HTERT RPE-1 (cell line): ENCODE measurements around the gene IL18RAP.

ENCODE experiments used
- in situ Hi-C: fragments of 300-500 bp; cut with MboI; formaldehyde crosslinking; loops from 4 replicates; pipeline ENCODE4 v1.14.3; 2020; ENCODE audit warnings: low sequenced_read_pairs

IL18RAP gene, protein sequence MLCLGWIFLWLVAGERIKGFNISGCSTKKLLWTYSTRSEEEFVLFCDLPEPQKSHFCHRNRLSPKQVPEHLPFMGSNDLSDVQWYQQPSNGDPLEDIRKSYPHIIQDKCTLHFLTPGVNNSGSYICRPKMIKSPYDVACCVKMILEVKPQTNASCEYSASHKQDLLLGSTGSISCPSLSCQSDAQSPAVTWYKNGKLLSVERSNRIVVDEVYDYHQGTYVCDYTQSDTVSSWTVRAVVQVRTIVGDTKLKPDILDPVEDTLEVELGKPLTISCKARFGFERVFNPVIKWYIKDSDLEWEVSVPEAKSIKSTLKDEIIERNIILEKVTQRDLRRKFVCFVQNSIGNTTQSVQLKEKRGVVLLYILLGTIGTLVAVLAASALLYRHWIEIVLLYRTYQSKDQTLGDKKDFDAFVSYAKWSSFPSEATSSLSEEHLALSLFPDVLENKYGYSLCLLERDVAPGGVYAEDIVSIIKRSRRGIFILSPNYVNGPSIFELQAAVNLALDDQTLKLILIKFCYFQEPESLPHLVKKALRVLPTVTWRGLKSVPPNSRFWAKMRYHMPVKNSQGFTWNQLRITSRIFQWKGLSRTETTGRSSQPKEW

DNA sequence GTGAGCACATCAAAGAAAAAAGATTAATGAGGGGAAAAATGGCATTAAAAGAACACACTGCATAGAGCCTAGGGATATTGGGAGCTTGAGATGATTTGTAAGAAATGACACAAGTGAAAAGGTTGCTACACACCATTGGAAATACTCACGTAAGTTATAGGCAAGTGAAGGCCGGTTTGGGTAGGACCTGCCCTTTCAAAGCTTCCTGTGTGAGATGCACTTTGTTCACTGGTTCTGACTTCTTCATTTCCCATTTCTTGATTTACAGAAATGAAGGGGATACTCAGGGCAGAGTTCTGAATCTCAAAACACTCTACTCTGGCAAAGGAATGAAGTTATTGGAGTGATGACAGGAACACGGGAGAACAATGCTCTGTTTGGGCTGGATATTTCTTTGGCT lies at the start of gene IL18RAP:
IL18RAP (plus strand) TSS at position 251 of the 400 bp plus-strand sequence; CDS start at position 369, 118 bp downstream.
- in situ Hi-C loops = no loop called here

DNA sequence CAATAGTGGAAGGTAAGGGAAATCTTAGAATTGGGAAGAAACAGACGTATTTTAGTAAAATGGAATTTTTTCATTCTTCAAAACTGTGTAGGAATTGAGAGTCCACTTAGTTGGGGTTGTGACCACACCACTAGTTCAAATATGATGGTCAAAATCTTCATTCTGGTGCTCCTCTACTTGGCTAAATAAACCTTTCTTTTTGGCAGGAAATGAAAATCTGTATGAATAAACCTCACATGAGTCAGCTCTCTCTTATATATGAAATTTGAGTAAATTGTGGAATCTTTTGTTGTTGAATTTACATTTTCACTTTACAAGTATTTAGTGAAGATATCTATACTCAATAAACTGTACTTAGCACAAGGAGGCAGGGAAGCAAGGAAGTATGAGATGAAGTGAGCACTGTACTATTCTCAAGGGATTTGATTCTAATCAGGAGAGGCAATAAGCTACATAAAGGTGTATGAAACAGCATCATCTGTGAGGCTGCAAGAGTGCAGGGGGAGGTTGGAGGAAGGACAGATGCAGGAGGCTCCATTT lies 46.8 kb upstream of the IL18RAP start:
- in situ Hi-C loops = no loop called here

GRCh38 chr2:102383722-102384121 lies 39.2 kb upstream of the IL18RAP start:
- in situ Hi-C loops = no loop called here

DNA sequence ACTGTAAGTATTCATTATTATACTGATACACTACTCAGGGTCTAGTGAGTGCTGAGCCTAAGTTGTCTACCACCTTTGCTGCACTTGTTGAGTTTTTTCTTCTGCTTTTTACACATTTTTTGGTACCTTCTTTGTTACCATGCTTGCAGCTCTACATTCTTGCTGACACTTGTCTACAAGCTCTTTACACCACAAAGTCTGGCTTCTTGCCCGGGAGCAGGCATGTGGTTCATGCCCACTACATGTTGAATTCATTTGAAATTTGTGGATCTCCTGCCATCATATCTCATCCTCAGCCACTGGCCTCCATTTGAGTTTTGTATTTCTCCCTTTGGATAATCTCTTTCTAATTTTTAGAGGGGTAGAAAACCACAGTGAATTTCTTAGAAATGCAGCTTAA lies 37.4 kb upstream of the IL18RAP start:
- in situ Hi-C loops = no loop called here

- in situ Hi-C loops = no loop called here
Observed at GRCh38 chr2:102386004-102386403, 37.0 kb upstream of the IL18RAP start.

GRCh38 chr2:102386867-102387541 lies 36.0 kb upstream of the IL18RAP start:
- in situ Hi-C loops = no loop called here

GRCh38 chr2:102387763-102388546 lies 35.0 kb upstream of the IL18RAP start:
- in situ Hi-C loops = no loop called here

DNA sequence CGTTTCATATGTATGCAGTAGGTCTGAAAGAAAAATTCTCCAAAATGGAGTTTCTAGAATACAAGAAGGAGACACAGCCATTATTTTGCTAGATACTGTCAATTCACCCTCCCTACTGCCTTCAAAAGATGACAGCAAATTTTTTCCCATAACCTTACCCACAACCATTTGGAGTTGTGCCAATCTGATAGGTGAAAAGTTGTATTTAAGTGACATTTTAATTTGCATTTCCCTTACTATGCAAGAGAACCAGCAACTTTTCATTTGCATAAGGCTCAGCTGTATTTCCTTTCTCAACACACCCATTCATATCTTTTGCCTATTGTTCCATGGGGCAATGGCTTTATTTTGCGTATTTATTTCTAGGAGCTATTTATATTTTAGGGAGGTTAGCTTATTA lies 31.4 kb upstream of the IL18RAP start:
- in situ Hi-C loops = no loop called here

GRCh38 chr2:102392096-102392495 lies 30.9 kb upstream of the IL18RAP start:
- in situ Hi-C loops = no loop called here

GRCh38 chr2:102392942-102393341 lies 30.0 kb upstream of the IL18RAP start:
- in situ Hi-C loops = no loop called here

GRCh38 chr2:102396012-102396411 lies 26.9 kb upstream of the IL18RAP start:
- in situ Hi-C loops = no loop called here

GRCh38 chr2:102397209-102397608 lies 25.8 kb upstream of the IL18RAP start:
- in situ Hi-C loops = no loop called here

DNA sequence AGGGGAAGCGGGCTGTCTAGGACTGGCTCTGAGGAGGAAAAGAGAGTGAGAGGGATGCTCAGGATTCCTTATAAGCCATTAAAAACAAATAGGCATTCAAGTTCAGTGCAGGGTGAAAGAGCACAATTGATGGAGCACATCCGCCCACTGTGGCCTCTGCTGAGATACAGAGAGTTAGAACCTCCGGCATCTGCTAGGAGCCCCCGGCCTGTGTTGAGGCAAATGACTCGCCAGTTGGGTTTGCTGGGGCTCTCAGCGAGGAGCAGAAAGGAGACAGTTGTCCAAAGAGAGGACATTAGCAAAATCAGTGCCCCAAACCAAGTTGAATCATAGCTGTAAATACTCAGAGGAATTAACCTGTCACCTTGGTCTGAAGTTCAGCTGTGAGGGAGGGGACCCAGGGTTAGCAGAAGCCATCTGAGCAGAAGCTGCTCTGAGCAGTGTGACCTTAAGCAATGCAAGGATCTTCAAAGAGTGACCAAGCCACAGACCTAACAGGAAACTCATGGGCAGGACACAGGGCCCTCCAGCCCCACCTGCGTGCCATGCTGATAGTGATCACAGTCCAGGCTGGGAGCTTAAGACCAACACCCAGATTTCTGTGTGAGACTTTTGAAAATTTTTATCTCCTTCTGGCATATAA lies 23.3 kb upstream of the IL18RAP start:
- in situ Hi-C loops = no loop called here

GRCh38 chr2:102401456-102401855 lies 21.5 kb upstream of the IL18RAP start:
- in situ Hi-C loops = no loop called here

DNA sequence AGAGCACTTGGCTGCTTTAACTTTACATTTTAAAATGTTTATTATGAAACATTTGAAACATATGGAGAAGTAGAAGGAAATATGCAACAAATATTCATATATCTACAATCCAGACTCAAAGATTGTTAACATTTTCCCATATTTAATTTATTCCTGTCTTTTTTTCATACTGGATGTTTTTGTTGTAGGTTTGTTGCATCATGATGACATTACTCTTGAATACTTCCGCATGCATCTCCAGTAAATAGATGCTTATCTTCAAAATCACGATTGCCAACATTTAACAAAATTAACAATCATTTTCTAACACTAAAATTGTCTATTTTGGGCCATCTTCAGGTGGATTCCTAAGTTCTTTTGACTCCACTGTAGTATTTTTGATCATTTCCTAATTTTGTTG lies 21.1 kb upstream of the IL18RAP start:
- in situ Hi-C loops = no loop called here

GRCh38 chr2:102410952-102411351 lies 12.0 kb upstream of the IL18RAP start:
- in situ Hi-C loops = no loop called here

- in situ Hi-C loops = no loop called here
Observed at GRCh38 chr2:102412199-102412598, 10.8 kb upstream of the IL18RAP start.

DNA sequence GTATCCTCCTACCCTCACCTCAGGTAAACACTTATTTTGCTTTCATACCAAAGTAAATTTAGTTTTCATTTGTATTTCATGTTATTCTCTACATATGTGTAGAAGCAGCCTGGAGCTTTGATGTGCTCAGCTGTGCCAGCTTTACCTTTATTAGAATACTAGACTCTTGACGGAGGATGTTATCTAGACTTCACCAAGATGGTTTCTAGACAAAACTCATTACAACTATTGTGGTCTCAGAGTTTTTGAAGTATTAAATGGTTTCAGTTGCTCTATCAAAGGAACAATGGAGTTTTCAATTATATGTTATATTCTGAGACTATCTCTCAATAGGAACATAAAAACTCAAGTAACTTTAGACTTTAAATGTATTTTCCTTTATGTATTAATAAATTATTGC lies 5.0 kb upstream of the IL18RAP start:
- in situ Hi-C loops = no loop called here

- in situ Hi-C loops = no loop called here
Observed at GRCh38 chr2:102418421-102418961, 4.5 kb upstream of the IL18RAP start.

DNA sequence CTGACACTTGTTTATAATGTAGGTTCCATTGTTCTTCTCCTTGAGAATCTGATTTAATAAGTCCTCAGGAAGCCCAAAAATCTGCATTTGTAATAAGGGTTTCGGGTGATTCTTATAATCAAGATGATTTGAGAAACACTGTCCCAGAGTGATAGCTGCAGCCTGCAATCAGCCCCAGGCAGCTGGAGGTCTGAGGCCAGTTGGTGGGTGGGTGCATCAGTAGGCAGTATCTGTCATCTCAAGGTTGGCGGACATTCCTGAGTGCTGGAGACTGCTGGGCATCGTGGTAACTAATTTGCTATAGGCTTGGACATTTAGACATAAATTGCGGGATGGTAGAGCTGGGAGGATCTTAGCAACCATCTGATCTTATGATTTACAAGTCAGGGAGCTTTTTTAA lies 2.7 kb upstream of the IL18RAP start:
- in situ Hi-C loops = no loop called here
